Measurements from ENCODE around the gene TECPR1. TPM values are rescaled to one million over a fixed set of nuclear protein-coding genes. Genes with fewer than 3 reads are reported as not detected.

The TECPR1 gene
- total RNA-seq, 2 donors from 2014 or later, result 19.7 to 28.3 TPM

- peak; percentile 58 to 71 (median 64) for DNase-seq
- WGBS, 2 donors, result 16 to 24% methylated on average over 10 to 41 of the region's 41 CpGs
- H3K36me3 ChIP-seq (replicated peaks in 1 of 2; ENCODE audit: insufficient read depth in 1 of 2, low read depth in 2 of 2), result peaks cover 0 to 5% of the 10 kb centered on the region in 2 donors
- intact Hi-C loops (cut with DNase I), result no loop called here
- no peak overlapping the region for H3K4me3 ChIP-seq
- TF ChIP-seq CTCF (IDR thresholded peaks at IDR 0.05), result no peak
- no peak for TF ChIP-seq POLR2A (IDR thresholded peaks at IDR 0.05)
- H3K9me3 ChIP-seq, result no peaks in the 10 kb centered on the region
- H3K27ac ChIP-seq, result peak overlapping the region; percentile 65 to 98 (median 96)
- H3K4me1 ChIP-seq, result peaks cover 53% of the 10 kb centered on the region
- H3K27me3 ChIP-seq, result no peaks in the 10 kb centered on the region
- ATAC-seq, result no peak
Observed at GRCh38 chr7:98217623-98218582, 34.1 kb downstream of the TECPR1 start.

- Histone ChIP-seq H3K27ac (peak overlapping the region; percentile 65 to 98 (median 96)), H3K36me3 (replicated peaks in 1 of 2; ENCODE audit: insufficient read depth in 1 of 2, low read depth in 2 of 2) (peaks cover 0 to 5% of the 10 kb centered on the region in 2 donors), H3K9me3 (no peaks in the 10 kb centered on the region), H3K27me3 (no peaks in the 10 kb centered on the region), H3K4me1 (peaks cover 53% of the 10 kb centered on the region), H3K4me3 (no peak overlapping the region)
- TF ChIP-seq POLR2A (IDR thresholded peaks at IDR 0.05) (peak in 2 of 3 donors; percentile 20 to 47), CTCF (IDR thresholded peaks at IDR 0.05) (no peak)
- intact Hi-C loops (cut with DNase I), result no loop called here
- ATAC-seq (no peak), DNase-seq (peak; percentile 42 to 62 (median 50))
- 49 to 55% methylated on average over 12 to 22 of the region's 24 CpGs for WGBS, 2 donors
Observed at GRCh38 chr7:98216941-98217622, 35.0 kb downstream of the TECPR1 start.

- no peaks in the 10 kb centered on the region for H3K36me3 ChIP-seq (replicated peaks in 1 of 2; ENCODE audit: insufficient read depth in 1 of 2, low read depth in 2 of 2)
- H3K4me1 ChIP-seq, result peaks cover 53% of the 10 kb centered on the region
- H3K27me3 ChIP-seq, result no peaks in the 10 kb centered on the region
- TF ChIP-seq CTCF (IDR thresholded peaks at IDR 0.05), result no peak
- peak; percentile 73 to 92 (median 91) for TF ChIP-seq POLR2A (IDR thresholded peaks at IDR 0.05)
- WGBS, 2 donors, result 38 to 55% methylated on average over 28 to 32 of the region's 32 CpGs
- ATAC-seq, result peak; percentile 71
- DNase-seq, result peak; percentile 92 to 95 (median 94)
- no peaks in the 10 kb centered on the region for H3K9me3 ChIP-seq
- H3K27ac ChIP-seq, result peak overlapping the region; percentile 87 to 98 (median 96)
- intact Hi-C loops (cut with DNase I), result no loop called here
- H3K4me3 ChIP-seq, result no peak overlapping the region
Observed at GRCh38 chr7:98215561-98216495, 36.2 kb downstream of the TECPR1 start.

- Histone ChIP-seq H3K4me3 (peak overlapping the region in 1 of 2 donors; percentile 78), H3K4me1 (peaks cover 56% of the 10 kb centered on the region), H3K9me3 (no peaks in the 10 kb centered on the region), H3K27me3 (no peaks in the 10 kb centered on the region), H3K27ac (peak overlapping the region; percentile 87 to 98 (median 96)), H3K36me3 (replicated peaks in 1 of 2; ENCODE audit: insufficient read depth in 1 of 2, low read depth in 2 of 2) (no peaks in the 10 kb centered on the region)
- DNase-seq (peak in 3 of 4 donors; percentile 28 to 48 (median 38)), ATAC-seq (no peak)
- intact Hi-C loops (cut with DNase I), result no loop called here
- WGBS, 2 donors, result 38 to 44% methylated on average over 10 to 27 of the region's 27 CpGs
- no peak for TF ChIP-seq POLR2A (IDR thresholded peaks at IDR 0.05)
- no peak for TF ChIP-seq CTCF (IDR thresholded peaks at IDR 0.05)
Observed at GRCh38 chr7:98214811-98215321, 37.2 kb downstream of the TECPR1 start.
